Adrenal gland (tissue), 12 donors: Measurements from ENCODE around the gene C11orf86. TPM values are rescaled to one million over a fixed set of nuclear protein-coding genes. Genes with fewer than 3 reads are reported as not detected.

Experiments used
- DNase-seq, 7 donors: peaks; one replicate each; pipeline ENCODE4 v3.0.0-alpha.2; 2019 to 2020
- H3K27ac ChIP-seq, 5 donors: fragments of 200-600 bp; sonication (generic) in 4 of 5; 1 replicate in 3 of 5; 2 replicates in 2 of 5; pipeline versions ENCODE4 v1.5.1 to v1.8.0; 2016 to 2020; ENCODE audit warnings: mild to moderate bottlenecking in 1 of 5
- H3K27me3 ChIP-seq: fragments of 200-600 bp; 2 replicates; pipeline ENCODE4 v1.8.0; 2021
- H3K36me3 ChIP-seq, 2 donors: fragments of 200-600 bp; replicated peaks in 1 of 2; 1 replicate in 1 of 2; 2 replicates in 1 of 2; pipeline versions ENCODE4 v1.5.1 to v1.8.0; 2018 to 2022
- H3K4me1 ChIP-seq, 2 donors: fragments of 200-600 bp; replicated peaks in 1 of 2; 1 replicate in 1 of 2; 2 replicates in 1 of 2; pipeline versions ENCODE4 v1.5.1 to v1.8.0; 2018 to 2021
- H3K4me3 ChIP-seq, 4 donors: fragments of 200-600 bp; sonication (generic) in 3 of 4; one replicate each; pipeline ENCODE4 v1.5.1; 2016 to 2018
- H3K9me3 ChIP-seq, 3 donors: fragments of 200-600 bp; sonication (generic) in 1 of 3; replicated peaks in 1 of 3; 1 replicate in 2 of 3; 2 replicates in 1 of 3; pipeline versions ENCODE4 v1.5.1 to v1.8.0; 2016 to 2021
- POLR2A ChIP-seq, 2 donors: fragments of 450-650 bp; IDR thresholded peaks; one replicate each; pipeline ENCODE4 v1.6.1; 2017; ENCODE audit warnings: antibody characterized with exemption in 2 of 2, mild to moderate bottlenecking in 2 of 2, moderate library complexity in 1 of 2
- WGBS, 4 donors: extraction: QIAGEN DNeasy Blood & Tissue Kit in 2 of 4; methylation state at CpG; one replicate each; pipeline versions ENCODE4 v1.1.5 to v1.1.7; 2013 to 2017; 5-methylcytosine and 5-hydroxymethylcytosine counted together
- intact Hi-C, 2 donors: fragments of 100-400 bp; cut with DNase I; formaldehyde crosslinking; loops; one replicate each; pipeline versions ENCODE4 v1.14.1 to v1.15.0; 2022 to 2023
- polyA plus RNA-seq, 3 donors: library from polyadenylated mRNA; stranded (reverse); fragments of 200-250 nt in 2 of 3; fragments of 350-450 nt in 1 of 3; fragmentation: Illumina TruSeq in 1 of 3; extraction: RNeasy Lipid Tissue Mini Kit (QIAGEN cat#74804) in 1 of 3; gene quantifications; one replicate each; pipeline ENCODE4 v1.2.3, GENCODE V29; 2013 to 2014
- total RNA-seq, 9 donors: library from RNA; depleted of rRNA in 4 of 9; stranded (reverse); fragments of >200 nt in 4 of 9; fragments of 120-200 nt in 1 of 9; fragmentation: NEBNext Ultra II Directional in 1 of 9; extraction: Animal tissue kit (Norgen Biotek cat#: 25700) in 1 of 9; gene quantifications; one replicate each; pipeline versions ENCODE4 v1.1.0 to v1.2.4, GENCODE V29; 2013 to 2023
- TF ChIP-seq, protein P1 (sequence below), 6 experiments: fragments of 450-650 bp in 4 of 6; fragments of 200-600 bp in 2 of 6; sonication (generic) in 1 of 6; IDR thresholded peaks; 1 replicate in 5 of 6; 2 replicates in 1 of 6; pipeline versions ENCODE4 v1.5.1 to v1.8.0; 2016 to 2021; ENCODE audit warnings: antibody characterized with exemption in 6 of 6, mild to moderate bottlenecking in 2 of 6, moderate library complexity in 1 of 6
- donor health status: healthy with polysubstance abuse.
- donor health status: Bipolar disorder and iron deficiency.
- donor health status: DM: yes; HTN: yes; CAD: no.
- donor health status: DM: no; HTN: no; CAD: no.
- donor health status: DM: no; HTN: no; CAD: no.
- donor health status: DM: yes; HTN: yes; CAD: no.

C11orf86 gene
- total and polyA plus RNA-seq, 12 donors: 0.25 to 29.9 (median 1.00) TPM; not detected in 1

DNA sequence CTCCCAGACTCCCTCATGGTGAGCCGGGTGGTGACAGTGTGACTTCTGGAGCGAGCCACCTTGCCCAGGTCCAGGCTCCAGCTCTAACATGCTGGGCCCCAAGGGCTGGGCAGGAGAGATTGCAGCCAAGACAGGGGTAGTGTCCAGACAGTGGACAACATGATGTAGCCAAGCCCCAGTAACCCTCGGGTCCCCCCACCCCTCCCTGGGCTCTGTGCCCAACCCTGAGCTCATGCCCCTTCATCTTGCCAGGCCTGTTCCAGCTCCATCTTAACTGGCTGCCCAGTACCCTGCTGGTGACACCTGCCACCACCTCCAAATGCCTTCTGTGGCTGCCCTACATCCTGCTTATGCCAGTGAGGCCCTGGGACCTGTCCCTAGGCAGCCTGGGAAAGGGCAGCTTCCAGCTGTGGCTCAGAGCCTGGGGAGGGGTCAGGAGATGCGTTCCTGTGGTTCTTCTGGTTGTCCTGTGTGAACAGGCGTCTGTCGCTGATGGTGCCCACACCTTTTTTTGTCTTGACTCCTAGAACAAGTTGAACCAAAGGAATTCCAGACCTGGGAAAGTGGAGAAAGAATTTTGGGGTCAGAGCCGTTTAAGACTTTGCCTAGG lies 35.3 kb downstream of the C11orf86 start:
- no peaks in the 10 kb centered on the region for H3K36me3 ChIP-seq
- H3K4me3 ChIP-seq: no peak overlapping the region
- H3K27me3 ChIP-seq: no peaks in the 10 kb centered on the region
- H3K4me1 ChIP-seq: no peaks in the 10 kb centered on the region
- intact Hi-C loops: no loop called here
- no peak for TF ChIP-seq POLR2A (IDR thresholded peaks at IDR 0.05)
- TF ChIP-seq, protein P1, sequence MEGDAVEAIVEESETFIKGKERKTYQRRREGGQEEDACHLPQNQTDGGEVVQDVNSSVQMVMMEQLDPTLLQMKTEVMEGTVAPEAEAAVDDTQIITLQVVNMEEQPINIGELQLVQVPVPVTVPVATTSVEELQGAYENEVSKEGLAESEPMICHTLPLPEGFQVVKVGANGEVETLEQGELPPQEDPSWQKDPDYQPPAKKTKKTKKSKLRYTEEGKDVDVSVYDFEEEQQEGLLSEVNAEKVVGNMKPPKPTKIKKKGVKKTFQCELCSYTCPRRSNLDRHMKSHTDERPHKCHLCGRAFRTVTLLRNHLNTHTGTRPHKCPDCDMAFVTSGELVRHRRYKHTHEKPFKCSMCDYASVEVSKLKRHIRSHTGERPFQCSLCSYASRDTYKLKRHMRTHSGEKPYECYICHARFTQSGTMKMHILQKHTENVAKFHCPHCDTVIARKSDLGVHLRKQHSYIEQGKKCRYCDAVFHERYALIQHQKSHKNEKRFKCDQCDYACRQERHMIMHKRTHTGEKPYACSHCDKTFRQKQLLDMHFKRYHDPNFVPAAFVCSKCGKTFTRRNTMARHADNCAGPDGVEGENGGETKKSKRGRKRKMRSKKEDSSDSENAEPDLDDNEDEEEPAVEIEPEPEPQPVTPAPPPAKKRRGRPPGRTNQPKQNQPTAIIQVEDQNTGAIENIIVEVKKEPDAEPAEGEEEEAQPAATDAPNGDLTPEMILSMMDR (IDR thresholded peaks at IDR 0.05): no peak
- H3K27ac ChIP-seq: no peak overlapping the region
- DNase-seq: no peak
- H3K9me3 ChIP-seq: no peaks in the 10 kb centered on the region
- 64 to 89% (median 85%) methylated on average over 4 to 7 of the region's 7 CpGs for WGBS, 4 donors

DNA sequence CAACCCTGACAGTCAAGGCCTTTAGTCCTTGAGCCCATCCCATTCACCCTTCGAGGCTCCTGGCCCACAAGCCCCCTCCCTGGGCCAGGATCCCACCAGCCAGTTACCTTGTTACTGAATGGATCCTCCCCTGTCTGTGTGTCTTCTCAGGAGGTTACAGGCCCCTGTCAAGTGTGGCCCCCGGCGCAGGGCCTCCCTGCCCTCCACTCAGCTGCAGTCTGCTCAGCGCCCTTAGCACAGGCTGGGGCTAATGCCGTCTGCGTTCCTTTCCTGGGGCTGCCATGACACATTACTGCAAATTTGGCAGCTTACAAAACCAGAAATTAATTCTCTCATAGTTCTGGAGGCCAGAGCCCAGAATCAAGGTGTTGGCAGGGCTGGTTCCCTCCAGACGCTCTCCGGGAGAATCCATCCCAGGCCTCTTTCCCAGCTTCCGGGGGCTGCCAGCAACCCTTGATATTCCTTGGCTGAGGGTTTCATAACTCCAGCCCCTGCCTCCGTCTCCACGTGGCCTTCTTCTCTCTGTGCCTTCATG lies 38.5 kb downstream of the C11orf86 start:
- H3K9me3 ChIP-seq: no peaks in the 10 kb centered on the region
- H3K36me3 ChIP-seq: no peaks in the 10 kb centered on the region
- no peaks in the 10 kb centered on the region for H3K4me1 ChIP-seq
- intact Hi-C loops: no loop called here
- H3K27me3 ChIP-seq: no peaks in the 10 kb centered on the region
- DNase-seq: no peak
- no peak overlapping the region for H3K27ac ChIP-seq
- TF ChIP-seq POLR2A (IDR thresholded peaks at IDR 0.05): no peak
- TF ChIP-seq, protein P1 (IDR thresholded peaks at IDR 0.05): no peak
- WGBS, 4 donors: 88 to 91% (median 90%) methylated on average over 9 to 11 of the region's 11 CpGs
- no peak overlapping the region for H3K4me3 ChIP-seq

DNA sequence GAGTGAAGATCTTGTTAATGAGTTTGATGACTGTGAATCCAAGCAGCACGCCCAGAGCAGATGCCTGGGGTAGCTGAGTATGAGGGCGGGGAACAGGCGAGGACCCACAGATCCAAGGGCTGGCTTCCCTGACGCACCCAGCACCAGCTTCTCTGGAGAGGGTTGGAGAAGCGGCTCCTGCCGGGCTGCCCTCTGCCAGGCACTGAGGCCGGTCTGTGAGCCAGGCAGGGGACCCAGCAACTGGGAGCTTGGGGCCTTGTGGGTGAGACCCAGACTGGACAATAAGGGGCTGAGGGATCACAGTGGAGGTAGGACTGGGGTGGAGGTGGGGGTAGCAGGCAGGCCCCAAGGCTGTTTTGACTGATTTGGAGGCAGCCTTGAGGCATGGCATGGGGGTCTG lies 39.2 kb downstream of the C11orf86 start:
- no peak for DNase-seq
- Histone ChIP-seq H3K9me3 (no peaks in the 10 kb centered on the region), H3K36me3 (no peaks in the 10 kb centered on the region), H3K4me3 (no peak overlapping the region), H3K27ac (no peak overlapping the region), H3K27me3 (no peaks in the 10 kb centered on the region), H3K4me1 (no peaks in the 10 kb centered on the region)
- TF ChIP-seq, protein P1 (IDR thresholded peaks at IDR 0.05): no peak
- TF ChIP-seq POLR2A (IDR thresholded peaks at IDR 0.05): no peak
- intact Hi-C loops: no loop called here
- 95 to 98% (median 95%) methylated on average over 3 to 7 of the region's 7 CpGs; no CpG with 5 or more reads in 1 of the 4 donors for WGBS, 4 donors

DNA sequence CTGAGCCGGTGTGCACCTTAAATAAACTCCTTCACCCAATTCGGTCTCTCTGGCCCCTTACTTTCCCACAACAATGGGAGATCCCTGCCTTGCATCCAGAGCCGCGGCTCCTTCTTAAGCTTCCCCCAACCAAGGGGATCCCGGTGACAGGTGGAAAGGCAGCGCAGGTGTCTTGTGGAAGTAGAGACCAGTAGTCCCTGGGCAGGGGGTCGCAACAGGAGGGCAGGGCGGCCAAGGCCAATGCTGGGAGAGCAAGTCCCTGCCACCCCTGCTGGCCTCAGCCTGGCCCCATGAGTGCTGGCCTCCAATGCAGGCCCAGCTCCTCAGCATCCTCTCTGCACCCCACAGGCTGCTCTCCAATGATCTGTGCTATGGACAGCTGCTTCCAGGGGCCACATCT lies 39.9 kb downstream of the C11orf86 start:
- intact Hi-C loops: no loop called here
- H3K27me3 ChIP-seq: no peaks in the 10 kb centered on the region
- no peaks in the 10 kb centered on the region for H3K9me3 ChIP-seq
- H3K36me3 ChIP-seq: no peaks in the 10 kb centered on the region
- WGBS, 4 donors: 87 to 96% (median 93%) methylated on average over 4 to 8 of the region's 8 CpGs
- no peaks in the 10 kb centered on the region for H3K4me1 ChIP-seq
- no peak for DNase-seq
- no peak overlapping the region for H3K27ac ChIP-seq
- no peak for TF ChIP-seq POLR2A (IDR thresholded peaks at IDR 0.05)
- TF ChIP-seq, protein P1 (IDR thresholded peaks at IDR 0.05): no peak
- no peak overlapping the region for H3K4me3 ChIP-seq
